ENCODE measurements around the gene TRIP13.
A peak's percentile ranks its signal among the peaks of the same experiment; 100 is the strongest.
"Not testable (repeated sequence)": the region's sequence is repeated elsewhere in the genome, so short reads cannot be mapped to it uniquely, and the experiment has no call there.

TRIP13 gene

GRCh38 chr5:892394-893136, at the start of gene TRIP13, which contains the start of gene BRD9:
Gene TRIP13, plus strand, starts transcription at chr5:892884. Its CDS starts 115 bp downstream, at chr5:892999.
Gene BRD9, minus strand, starts transcription at chr5:892801. Its CDS starts 144 bp downstream, at chr5:892657.
- peak within 1 kb of the TSS; percentile 98 for H3K27ac ChIP-seq
- TF ChIP-seq ZFX (IDR thresholded peaks at IDR 0.05) (peak; percentile 88), CTCF (conservative IDR thresholded peaks at IDR 0.05) (no peak)

GRCh38 chr5:843371-843770, 49.3 kb upstream of the TRIP13 start:
- H3K27ac ChIP-seq: not testable (repeated sequence)

- not testable (repeated sequence) for H3K27ac ChIP-seq
These were observed 48.8 kb upstream of the TRIP13 start for GRCh38 chr5:843926-844325.

GRCh38 chr5:844426-844825, 48.3 kb upstream of the TRIP13 start:
- not testable (repeated sequence) for H3K27ac ChIP-seq

- H3K27ac ChIP-seq: not testable (repeated sequence)
These were observed 47.5 kb upstream of the TRIP13 start for GRCh38 chr5:845031-845675.

- not testable (repeated sequence) for H3K27ac ChIP-seq
These were observed 46.7 kb upstream of the TRIP13 start for GRCh38 chr5:845676-846601.

GRCh38 chr5:846602-847091, 46.0 kb upstream of the TRIP13 start:
- H3K27ac ChIP-seq: not testable (repeated sequence)

GRCh38 chr5:847212-847611, 45.5 kb upstream of the TRIP13 start:
- H3K27ac ChIP-seq: not testable (repeated sequence)

- H3K27ac ChIP-seq: not testable (repeated sequence)
These were observed 44.9 kb upstream of the TRIP13 start for GRCh38 chr5:847736-848135.

GRCh38 chr5:848671-849111, 44.0 kb upstream of the TRIP13 start:
- no peak for TF ChIP-seq CTCF (conservative IDR thresholded peaks at IDR 0.05)
- TF ChIP-seq ZFX (IDR thresholded peaks at IDR 0.05): no peak

GRCh38 chr5:849651-850301, 42.9 kb upstream of the TRIP13 start:
- TF ChIP-seq ZFX (IDR thresholded peaks at IDR 0.05) (no peak), CTCF (conservative IDR thresholded peaks at IDR 0.05) (no peak)
- peak overlapping the region; percentile 11; the same call in 1 of the 2 replicates for H3K27ac ChIP-seq

More at GRCh38 chr5:848671-849111, 44.0 kb upstream of the TRIP13 start:
- no peak overlapping the region for H3K27ac ChIP-seq
